H9 (cell line): ENCODE results near the gene RCSD1. TPM values are rescaled to one million over a fixed set of nuclear protein-coding genes. Genes with fewer than 3 reads are reported as not detected.

Experiments
- DNase-seq: peaks from one replicate; pipeline ENCODE4 v3.0.0-alpha.2; 2017
- H2AFZ ChIP-seq: one replicate; pipeline ENCODE4 v1.6.1; 2013; ENCODE audit warnings: mild to moderate bottlenecking, low read length, control low read depth, moderate library complexity
- H2AK5ac ChIP-seq: 2 replicates; pipeline ENCODE4 v1.6.1; 2013; ENCODE audit warnings: low read length, control low read depth, mixed read lengths; ENCODE audit not compliant: insufficient read length
- H2BK120ac ChIP-seq: one replicate; pipeline ENCODE4 v1.6.1; 2013; ENCODE audit warnings: low read depth, mild to moderate bottlenecking, low read length, control low read depth, inconsistent platforms; ENCODE audit not compliant: poor library complexity, severe bottlenecking
- H2BK12ac ChIP-seq: 2 replicates; pipeline ENCODE4 v1.6.1; 2013; ENCODE audit warnings: low read length, control low read depth, mixed read lengths, low read depth; ENCODE audit not compliant: insufficient read length
- H2BK15ac ChIP-seq: 2 replicates; pipeline ENCODE4 v1.6.1; 2013; ENCODE audit warnings: low read depth, low read length, control low read depth
- H2BK20ac ChIP-seq: one replicate; pipeline ENCODE4 v1.6.1; 2013; ENCODE audit warnings: low read depth, mild to moderate bottlenecking, low read length, control low read depth, inconsistent platforms; ENCODE audit not compliant: poor library complexity, severe bottlenecking
- H2BK5ac ChIP-seq: 2 replicates; pipeline ENCODE4 v1.6.1; 2013; ENCODE audit warnings: low read length, control low read depth, mixed read lengths; ENCODE audit not compliant: insufficient read length
- H3K14ac ChIP-seq: 2 replicates; pipeline ENCODE4 v1.6.1; 2013; ENCODE audit warnings: low read length, control low read depth; ENCODE audit not compliant: insufficient read depth
- H3K18ac ChIP-seq: 2 replicates; pipeline ENCODE4 v1.6.1; 2013; ENCODE audit warnings: low read depth, mild to moderate bottlenecking, mixed read lengths, low read length, control low read depth; ENCODE audit not compliant: insufficient read length
- H3K23ac ChIP-seq: 2 replicates; pipeline ENCODE4 v1.6.1; 2013; ENCODE audit warnings: low read length, control low read depth, mixed read lengths, low read depth; ENCODE audit not compliant: insufficient read length
- H3K23me2 ChIP-seq: 2 replicates; pipeline ENCODE4 v1.6.1; 2013; ENCODE audit warnings: low read depth, mild to moderate bottlenecking, mixed read lengths, low read length, control low read depth; ENCODE audit not compliant: insufficient read length, poor library complexity, severe bottlenecking
- H3K27ac ChIP-seq: 2 replicates; pipeline ENCODE4 v1.5.1; 2013; ENCODE audit warnings: low read length, control low read depth, mixed read lengths, low read depth; ENCODE audit not compliant: insufficient read length
- H3K27me3 ChIP-seq: 2 replicates; pipeline ENCODE4 v1.6.1; 2013; ENCODE audit warnings: low read length, control low read depth, inconsistent platforms; ENCODE audit not compliant: insufficient read depth
- H3K4ac ChIP-seq: 2 replicates; pipeline ENCODE4 v1.6.1; 2013; ENCODE audit warnings: low read depth, mild to moderate bottlenecking, control low read depth, inconsistent platforms, low read length, moderate library complexity
- H3K4me1 ChIP-seq: 2 replicates; pipeline ENCODE4 v1.6.1; 2013; ENCODE audit warnings: low read length, control low read depth, inconsistent platforms; ENCODE audit not compliant: insufficient read depth
- H3K4me2 ChIP-seq: 2 replicates; pipeline ENCODE4 v1.6.1; 2013; ENCODE audit warnings: low read length, control low read depth, mixed read lengths; ENCODE audit not compliant: insufficient read length, insufficient read depth
- H3K56ac ChIP-seq: 2 replicates; pipeline ENCODE4 v1.6.1; 2013; ENCODE audit warnings: low read depth, mild to moderate bottlenecking, mixed read lengths, low read length, control low read depth; ENCODE audit not compliant: insufficient read length
- H3K79me1 ChIP-seq: 2 replicates; pipeline ENCODE4 v1.6.1; 2013; ENCODE audit warnings: low read depth, mild to moderate bottlenecking, moderate library complexity, low read length, control low read depth, inconsistent platforms; ENCODE audit not compliant: insufficient read depth, poor library complexity, severe bottlenecking
- H3K79me2 ChIP-seq: 2 replicates; pipeline ENCODE4 v1.6.1; 2013; ENCODE audit warnings: low read length, control low read depth, inconsistent platforms; ENCODE audit not compliant: insufficient read depth
- H3K9ac ChIP-seq: 2 replicates; pipeline ENCODE4 v1.6.1; 2013; ENCODE audit warnings: low read length, control low read depth, mixed read lengths; ENCODE audit not compliant: insufficient read length; ENCODE audit errors: extremely low read depth
- H3K9me3 ChIP-seq: one replicate; pipeline ENCODE4 v1.6.1; 2013; ENCODE audit warnings: low read depth, low read length, inconsistent platforms; ENCODE audit not compliant: control insufficient read depth
- H3T11ph ChIP-seq: one replicate; pipeline ENCODE4 v1.6.1; 2013; ENCODE audit warnings: mild to moderate bottlenecking, low read length, control low read depth, inconsistent platforms
- H4K20me1 ChIP-seq: one replicate; pipeline ENCODE4 v1.6.1; 2013; ENCODE audit not compliant: control insufficient read depth, insufficient read length, insufficient read depth
- H4K5ac ChIP-seq: 2 replicates; pipeline ENCODE4 v1.6.1; 2013; ENCODE audit warnings: low read depth, mild to moderate bottlenecking, mixed read lengths, low read length, control low read depth; ENCODE audit not compliant: insufficient read length
- H4K8ac ChIP-seq: replicated peaks from 2 replicates; pipeline ENCODE4 v1.6.1; 2013; ENCODE audit warnings: low read length, control low read depth, mixed read lengths, low read depth; ENCODE audit not compliant: insufficient read length
- H4K91ac ChIP-seq: 2 replicates; pipeline ENCODE4 v1.6.1; 2013; ENCODE audit warnings: low read depth, mild to moderate bottlenecking, moderate library complexity, mixed read lengths, low read length, control low read depth; ENCODE audit not compliant: insufficient read length
- H3K27ac Mint-ChIP-seq, 3 experiments: 2 replicates in 2 of 3; 3 replicates in 1 of 3; pipeline ENCODE4 v1.8.0; 2020 to 2021; ENCODE audit warnings: mixed read lengths in 3 of 3, mild to moderate bottlenecking in 1 of 3, moderate library complexity in 1 of 3
- H3K27me3 Mint-ChIP-seq: 2 replicates; pipeline ENCODE4 v1.8.0; 2021; ENCODE audit warnings: low read depth, mild to moderate bottlenecking, moderate library complexity, mixed read lengths
- H3K36me3 Mint-ChIP-seq, 3 experiments: 2 replicates in 2 of 3; 3 replicates in 1 of 3; pipeline ENCODE4 v1.8.0; 2020 to 2021; ENCODE audit warnings: low read depth in 3 of 3, mixed read lengths in 3 of 3; ENCODE audit not compliant: insufficient read depth in 1 of 3
- H3K4me1 Mint-ChIP-seq, 2 experiments: 2 replicates each; pipeline ENCODE4 v1.8.0; 2020; ENCODE audit warnings: mixed read lengths in 2 of 2
- H3K4me3 Mint-ChIP-seq, 2 experiments: 2 replicates in 1 of 2; 3 replicates in 1 of 2; pipeline ENCODE4 v1.8.0; 2020 to 2021; ENCODE audit warnings: mild to moderate bottlenecking in 2 of 2, mixed read lengths in 2 of 2, moderate library complexity in 1 of 2
- H3K9me3 Mint-ChIP-seq, 2 experiments: 2 replicates in 1 of 2; 3 replicates in 1 of 2; pipeline ENCODE4 v1.8.0; 2020; ENCODE audit warnings: mild to moderate bottlenecking in 2 of 2, mixed read lengths in 2 of 2, moderate library complexity in 1 of 2
- WGBS: extraction: QIAGEN DNeasy Blood & Tissue Kit; methylation state at CpG from one replicate; pipeline ENCODE4 v1.1.7; 2013; ENCODE audit warnings: missing lambda C conversion rate, low lambda C conversion rate, mixed read lengths; ENCODE audit not compliant: insufficient read length; ENCODE audit errors: extremely low coverage; 5-methylcytosine and 5-hydroxymethylcytosine counted together
- total RNA-seq: library from RNA; stranded (reverse); gene quantifications from 2 replicates; pipeline ENCODE4 v1.2.1, GENCODE V29; 2021
- TF ChIP-seq, protein P1 (sequence below): fragments of 200-600 bp; sonication (generic); conservative IDR thresholded peaks from 3 replicates; pipeline ENCODE4 v1.8.0; 2021; ENCODE audit warnings: antibody characterized with exemption, mild to moderate bottlenecking

Gene RCSD1
- total RNA-seq, 1 experiment from 2014 or later, result 0.13 TPM

DNA sequence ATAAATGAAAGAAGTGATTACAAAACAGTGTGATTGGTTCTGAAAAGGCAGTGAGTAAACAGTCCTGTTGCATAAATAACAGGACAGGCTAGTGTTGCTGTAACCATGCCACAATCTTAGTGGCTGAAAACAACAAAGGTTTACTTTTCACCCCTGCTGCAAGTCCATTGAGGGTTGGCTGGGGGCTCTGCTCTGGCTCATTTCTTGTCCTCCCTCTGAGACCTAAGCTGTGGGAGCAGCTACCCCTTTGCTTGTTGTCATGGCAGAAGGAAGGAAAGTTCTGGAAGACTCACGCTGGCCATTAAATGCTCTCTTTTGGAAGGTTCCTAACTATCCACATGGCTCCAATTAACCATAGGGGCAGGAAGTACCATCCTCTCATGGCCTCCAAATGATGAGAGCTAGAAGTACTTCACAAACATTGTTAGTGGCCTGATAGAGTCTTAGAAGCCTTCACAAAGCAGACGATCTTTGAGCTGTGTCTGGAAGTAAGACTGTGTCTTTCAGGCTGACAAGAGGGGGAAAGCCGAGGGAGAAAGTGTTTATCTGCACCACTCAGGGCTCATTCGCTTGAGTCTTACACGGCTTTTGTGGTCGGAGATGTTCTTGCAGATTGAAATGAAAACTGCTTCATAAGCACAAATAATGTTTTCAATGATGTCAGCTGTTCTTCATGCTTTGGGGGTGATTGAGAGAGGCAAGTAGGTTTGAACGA lies 11.9 kb downstream of the RCSD1 start:
- H3K36me3 Mint-ChIP-seq, result no peaks in the 10 kb centered on the region
- no peak overlapping the region for H2BK120ac ChIP-seq

More for the DNA sequence above, 11.9 kb downstream of the RCSD1 start:
- H4K5ac ChIP-seq, result no peak overlapping the region
- H4K91ac ChIP-seq, result no peak overlapping the region
- H3K27ac ChIP-seq, result no peak overlapping the region
- H2BK15ac ChIP-seq, result no peak overlapping the region
- no peaks in the 10 kb centered on the region for H3K79me2 ChIP-seq
- H3K4me2 ChIP-seq, result no peak overlapping the region
- no peaks in the 10 kb centered on the region for H3K23me2 ChIP-seq
- Mint-ChIP-seq H3K9me3 (no peaks in the 10 kb centered on the region), H3K4me1 (peaks cover 0 to 6% of the 10 kb centered on the region in 2 experiments; a peak in 2 of 4 replicates), H3K27ac (no peak overlapping the region; a peak in 1 of 7 replicates), H3K27me3 (peaks cover 12% of the 10 kb centered on the region), H3K4me3 (no peak overlapping the region)
- no peak overlapping the region for H3K9ac ChIP-seq
- H4K8ac ChIP-seq, result no peak overlapping the region
- H3K79me1 ChIP-seq, result no peaks in the 10 kb centered on the region
- H3K27me3 ChIP-seq, result no peaks in the 10 kb centered on the region
- TF ChIP-seq, protein P1, sequence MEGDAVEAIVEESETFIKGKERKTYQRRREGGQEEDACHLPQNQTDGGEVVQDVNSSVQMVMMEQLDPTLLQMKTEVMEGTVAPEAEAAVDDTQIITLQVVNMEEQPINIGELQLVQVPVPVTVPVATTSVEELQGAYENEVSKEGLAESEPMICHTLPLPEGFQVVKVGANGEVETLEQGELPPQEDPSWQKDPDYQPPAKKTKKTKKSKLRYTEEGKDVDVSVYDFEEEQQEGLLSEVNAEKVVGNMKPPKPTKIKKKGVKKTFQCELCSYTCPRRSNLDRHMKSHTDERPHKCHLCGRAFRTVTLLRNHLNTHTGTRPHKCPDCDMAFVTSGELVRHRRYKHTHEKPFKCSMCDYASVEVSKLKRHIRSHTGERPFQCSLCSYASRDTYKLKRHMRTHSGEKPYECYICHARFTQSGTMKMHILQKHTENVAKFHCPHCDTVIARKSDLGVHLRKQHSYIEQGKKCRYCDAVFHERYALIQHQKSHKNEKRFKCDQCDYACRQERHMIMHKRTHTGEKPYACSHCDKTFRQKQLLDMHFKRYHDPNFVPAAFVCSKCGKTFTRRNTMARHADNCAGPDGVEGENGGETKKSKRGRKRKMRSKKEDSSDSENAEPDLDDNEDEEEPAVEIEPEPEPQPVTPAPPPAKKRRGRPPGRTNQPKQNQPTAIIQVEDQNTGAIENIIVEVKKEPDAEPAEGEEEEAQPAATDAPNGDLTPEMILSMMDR, result no peak
- no peak overlapping the region for H2AK5ac ChIP-seq
- H3K9me3 ChIP-seq, result no peaks in the 10 kb centered on the region
- DNase-seq, result no peak
- no peak overlapping the region for H2AFZ ChIP-seq
- H3K56ac ChIP-seq, result no peak overlapping the region
- no peak overlapping the region for H3K23ac ChIP-seq
- no peak overlapping the region for H3K14ac ChIP-seq
- H2BK5ac ChIP-seq, result no peak overlapping the region
- no peaks in the 10 kb centered on the region for H4K20me1 ChIP-seq
- H2BK20ac ChIP-seq, result no peak overlapping the region
- no peak overlapping the region for H3T11ph ChIP-seq
- H2BK12ac ChIP-seq, result no peak overlapping the region
- no peak overlapping the region for H3K4ac ChIP-seq
- H3K18ac ChIP-seq, result no peak overlapping the region
- no CpG with 5 or more reads among the region's 7 CpGs for WGBS
- no peaks in the 10 kb centered on the region for H3K4me1 ChIP-seq
